ENCODE data around the gene TBL1X.
"Not testable (repeated sequence)": the region's sequence is repeated elsewhere in the genome, so short reads cannot be mapped to it uniquely, and the experiment has no call there.

TBL1X gene

GRCh38 chrX:9436812-9437211 lies 28.0 kb upstream of the TBL1X start:
- no peak overlapping the region for H3K9ac ChIP-seq
- no peaks in the 10 kb centered on the region for H4K20me1 ChIP-seq
- no peaks in the 10 kb centered on the region for H3K9me3 ChIP-seq
- H3K4me2 ChIP-seq = no peak overlapping the region
- no peak for TF ChIP-seq Cebpa-rat (IDR thresholded peaks at IDR 0.05)
- no peaks in the 10 kb centered on the region for H3K36me3 ChIP-seq
- no peak overlapping the region for H3K27ac ChIP-seq
- peaks cover 22% of the 10 kb centered on the region for H3K4me1 ChIP-seq
- H3K4me3 ChIP-seq = no peak overlapping the region
- no peaks in the 10 kb centered on the region for H3K27me3 ChIP-seq

- H3K27me3 ChIP-seq = no peaks in the 10 kb centered on the region
- H3K9me3 ChIP-seq = peaks cover 7% of the 10 kb centered on the region; the same call in 1 of the 2 replicates
- H3K4me3 ChIP-seq = no peak overlapping the region
- H3K9ac ChIP-seq = no peak overlapping the region
- no peak overlapping the region for H3K27ac ChIP-seq
- peaks cover 8% of the 10 kb centered on the region; the same call in 1 of the 2 replicates for H3K4me1 ChIP-seq
- H3K4me2 ChIP-seq = no peak overlapping the region
- no peak for TF ChIP-seq Cebpa-rat (IDR thresholded peaks at IDR 0.05)
- H4K20me1 ChIP-seq = no peaks in the 10 kb centered on the region
- H3K36me3 ChIP-seq = no peaks in the 10 kb centered on the region
These were observed 25.8 kb upstream of the TBL1X start for GRCh38 chrX:9438933-9439494.

- Histone ChIP-seq H3K27me3 (no peaks in the 10 kb centered on the region), H3K9ac (no peak overlapping the region), H3K4me2 (no peak overlapping the region; the same call in 1 of the 2 replicates), H4K20me1 (no peaks in the 10 kb centered on the region), H3K27ac (no peak overlapping the region), H3K9me3 (peaks cover 15% of the 10 kb centered on the region; the same call in 1 of the 2 replicates), H3K4me3 (no peak overlapping the region), H3K36me3 (no peaks in the 10 kb centered on the region), H3K4me1 (peaks cover 8% of the 10 kb centered on the region; the same call in 1 of the 2 replicates)
- no peak for TF ChIP-seq Cebpa-rat (IDR thresholded peaks at IDR 0.05)
These were observed 24.6 kb upstream of the TBL1X start for GRCh38 chrX:9440116-9440844.

GRCh38 chrX:9442056-9442455 lies 22.8 kb upstream of the TBL1X start:
- Histone ChIP-seq H3K27me3 (no peaks in the 10 kb centered on the region), H4K20me1 (no peaks in the 10 kb centered on the region), H3K9me3 (peaks cover 15% of the 10 kb centered on the region; the same call in 1 of the 2 replicates), H3K4me1 (peaks cover 8% of the 10 kb centered on the region; the same call in 1 of the 2 replicates), H3K4me2 (no peak overlapping the region), H3K4me3 (no peak overlapping the region), H3K36me3 (no peaks in the 10 kb centered on the region), H3K9ac (no peak overlapping the region), H3K27ac (no peak overlapping the region)
- TF ChIP-seq Cebpa-rat (IDR thresholded peaks at IDR 0.05) = no peak

- H3K4me3 ChIP-seq = no peak overlapping the region
- no peak overlapping the region for H3K27ac ChIP-seq
- H3K27me3 ChIP-seq = no peaks in the 10 kb centered on the region
- TF ChIP-seq Cebpa-rat (IDR thresholded peaks at IDR 0.05) = no peak
- H3K4me1 ChIP-seq = peaks cover 8% of the 10 kb centered on the region; the same call in 1 of the 2 replicates
- H3K36me3 ChIP-seq = no peaks in the 10 kb centered on the region
- H3K4me2 ChIP-seq = no peak overlapping the region
- no peak overlapping the region for H3K9ac ChIP-seq
- no peaks in the 10 kb centered on the region for H4K20me1 ChIP-seq
- H3K9me3 ChIP-seq = peaks cover 15% of the 10 kb centered on the region; the same call in 1 of the 2 replicates
These were observed 21.5 kb upstream of the TBL1X start for GRCh38 chrX:9443327-9443726.

- Histone ChIP-seq H3K9me3 (peaks cover 15% of the 10 kb centered on the region; the same call in 1 of the 2 replicates), H3K4me2 (no peak overlapping the region), H3K4me3 (no peak overlapping the region), H3K4me1 (no peaks in the 10 kb centered on the region), H3K9ac (no peak overlapping the region), H3K27ac (no peak overlapping the region), H3K36me3 (no peaks in the 10 kb centered on the region), H3K27me3 (no peaks in the 10 kb centered on the region), H4K20me1 (no peaks in the 10 kb centered on the region)
- TF ChIP-seq Cebpa-rat (IDR thresholded peaks at IDR 0.05) = no peak
These were observed 17.0 kb upstream of the TBL1X start for GRCh38 chrX:9447906-9448305.

GRCh38 chrX:9456250-9457074 lies 8.4 kb upstream of the TBL1X start:
- no peak for TF ChIP-seq Cebpa-rat (IDR thresholded peaks at IDR 0.05)
- no peaks in the 10 kb centered on the region for H4K20me1 ChIP-seq
- no peak overlapping the region for H3K27ac ChIP-seq
- no peak overlapping the region for H3K9ac ChIP-seq
- H3K36me3 ChIP-seq = no peaks in the 10 kb centered on the region
- H3K4me2 ChIP-seq = no peak overlapping the region
- H3K4me3 ChIP-seq = no peak overlapping the region
- no peaks in the 10 kb centered on the region for H3K4me1 ChIP-seq
- no peaks in the 10 kb centered on the region for H3K27me3 ChIP-seq
- no peaks in the 10 kb centered on the region for H3K9me3 ChIP-seq

GRCh38 chrX:9458034-9458433 lies 6.8 kb upstream of the TBL1X start:
- H3K4me3 ChIP-seq, H3K4me1 ChIP-seq, H4K20me1 ChIP-seq, H3K9ac ChIP-seq, H3K27me3 ChIP-seq, H3K36me3 ChIP-seq, H3K9me3 ChIP-seq, H3K4me2 ChIP-seq, H3K27ac ChIP-seq: not testable (repeated sequence)

- Histone ChIP-seq H3K27me3 (no peaks in the 10 kb centered on the region), H3K36me3 (no peaks in the 10 kb centered on the region), H3K9me3 (no peaks in the 10 kb centered on the region), H3K27ac (no peak overlapping the region), H4K20me1 (no peaks in the 10 kb centered on the region), H3K4me2 (no peak overlapping the region), H3K4me1 (peaks cover 12% of the 10 kb centered on the region), H3K9ac (no peak overlapping the region), H3K4me3 (no peak overlapping the region)
- no peak for TF ChIP-seq Cebpa-rat (IDR thresholded peaks at IDR 0.05)
These were observed 6.3 kb upstream of the TBL1X start for GRCh38 chrX:9458516-9459078.

All from BLaER1 (cell line).